Head of caudate nucleus (tissue), 42 donors: ENCODE measurements around the gene TMCO4.
A peak's percentile ranks its signal among the peaks of the same experiment; 100 is the strongest.

Source experiments
- DNase-seq, 42 donors: peaks; one replicate each; pipeline versions ENCODE4 v3.0.0 to v3.0.0-alpha.2; 2020 to 2021; ENCODE audit warnings: mixed read lengths in 7 of 42
- intact Hi-C: fragments of 100-400 bp; cut with DNase I; formaldehyde crosslinking; loops from one replicate; pipeline ENCODE4 v1.15.0; 2022

The TMCO4 gene

GRCh38 chr1:19786988-19787423, 12.7 kb downstream of the TMCO4 start:
- DNase-seq: no peak
- intact Hi-C loops: no loop called here

GRCh38 chr1:19785660-19786059, 14.1 kb downstream of the TMCO4 start:
- intact Hi-C loops: no loop called here
- no peak for DNase-seq

- no peak for DNase-seq
- intact Hi-C loops: no loop called here
Observed at GRCh38 chr1:19780267-19780877, 19.3 kb downstream of the TMCO4 start.

- intact Hi-C loops: no loop called here
- no peak for DNase-seq
Observed at GRCh38 chr1:19776933-19777332, 22.8 kb downstream of the TMCO4 start.

- DNase-seq: no peak
- intact Hi-C loops: no loop called here
Observed at GRCh38 chr1:19776287-19776686, 23.4 kb downstream of the TMCO4 start.

GRCh38 chr1:19775831-19776230, 23.9 kb downstream of the TMCO4 start:
- DNase-seq: no peak
- intact Hi-C loops: no loop called here

GRCh38 chr1:19775317-19775716, 24.4 kb downstream of the TMCO4 start:
- intact Hi-C loops: no loop called here
- no peak for DNase-seq

GRCh38 chr1:19774180-19774785, 25.4 kb downstream of the TMCO4 start:
- no peak for DNase-seq

GRCh38 chr1:19773485-19773884, 26.2 kb downstream of the TMCO4 start:
- DNase-seq: no peak
- intact Hi-C loops: no loop called here

More at GRCh38 chr1:19774180-19774785, 25.4 kb downstream of the TMCO4 start:
- intact Hi-C loops: no loop called here

GRCh38 chr1:19772053-19772452, 27.7 kb downstream of the TMCO4 start:
- intact Hi-C loops: no loop called here
- peak in 1 of 42 donors; percentile 8 for DNase-seq

- intact Hi-C loops: no loop called here
- no peak for DNase-seq
Observed at GRCh38 chr1:19771350-19771749, 28.4 kb downstream of the TMCO4 start.

GRCh38 chr1:19770436-19771190, 29.1 kb downstream of the TMCO4 start:
- intact Hi-C loops: no loop called here
- no peak for DNase-seq

- intact Hi-C loops: no loop called here
- DNase-seq: peak in 8 of 42 donors; percentile 12 to 56 (median 27)
Observed at GRCh38 chr1:19769211-19769932, 30.3 kb downstream of the TMCO4 start.

GRCh38 chr1:19768353-19769210, 31.1 kb downstream of the TMCO4 start:
- intact Hi-C loops: no loop called here
- DNase-seq: no peak

GRCh38 chr1:19765623-19766022, 34.1 kb downstream of the TMCO4 start:
- intact Hi-C loops: no loop called here
- peak in 40 of 42 donors; percentile 14 to 87 (median 53) for DNase-seq

GRCh38 chr1:19764848-19765247, 34.9 kb downstream of the TMCO4 start:
- intact Hi-C loops: no loop called here
- no peak for DNase-seq

- DNase-seq: peak in 34 of 42 donors; percentile 10 to 66 (median 42)
- intact Hi-C loops: no loop called here
Observed at GRCh38 chr1:19762175-19762779, 37.4 kb downstream of the TMCO4 start.

GRCh38 chr1:19759740-19760089, 40.0 kb downstream of the TMCO4 start:
- intact Hi-C loops: no loop called here
- no peak for DNase-seq
